ENCODE measurements around the gene RAB28. TPM values are rescaled to one million over a fixed set of nuclear protein-coding genes. Genes with fewer than 3 reads are reported as not detected.
"Not testable (repeated sequence)": the region's sequence is repeated elsewhere in the genome, so short reads cannot be mapped to it uniquely, and the experiment has no call there.

Gene RAB28
- polyA plus RNA-seq, 2 donors = 5.8 to 7.2 TPM

DNA sequence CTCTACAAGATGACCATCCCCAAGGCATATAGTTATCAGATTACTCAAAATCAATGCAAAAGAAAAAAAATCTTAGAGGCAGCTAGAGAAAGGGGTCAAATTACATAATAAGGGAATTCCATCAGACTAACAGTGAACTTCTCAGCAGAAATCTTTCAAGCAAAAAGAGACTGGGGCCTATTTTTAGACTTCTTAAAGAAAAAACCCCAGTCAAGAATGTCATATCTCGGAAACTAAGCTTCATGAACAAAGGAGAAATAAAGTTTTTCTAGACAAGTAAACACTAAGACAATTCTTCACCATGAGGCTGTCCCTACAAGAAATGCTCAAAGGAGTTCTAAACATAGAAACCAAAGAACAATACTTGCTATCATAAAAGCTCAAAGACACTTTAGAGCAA, 51.7 kb downstream of the RAB28 start:
- WGBS, 2 donors = 78 to 85% methylated on average over 1 of the region's 1 CpG

DNA sequence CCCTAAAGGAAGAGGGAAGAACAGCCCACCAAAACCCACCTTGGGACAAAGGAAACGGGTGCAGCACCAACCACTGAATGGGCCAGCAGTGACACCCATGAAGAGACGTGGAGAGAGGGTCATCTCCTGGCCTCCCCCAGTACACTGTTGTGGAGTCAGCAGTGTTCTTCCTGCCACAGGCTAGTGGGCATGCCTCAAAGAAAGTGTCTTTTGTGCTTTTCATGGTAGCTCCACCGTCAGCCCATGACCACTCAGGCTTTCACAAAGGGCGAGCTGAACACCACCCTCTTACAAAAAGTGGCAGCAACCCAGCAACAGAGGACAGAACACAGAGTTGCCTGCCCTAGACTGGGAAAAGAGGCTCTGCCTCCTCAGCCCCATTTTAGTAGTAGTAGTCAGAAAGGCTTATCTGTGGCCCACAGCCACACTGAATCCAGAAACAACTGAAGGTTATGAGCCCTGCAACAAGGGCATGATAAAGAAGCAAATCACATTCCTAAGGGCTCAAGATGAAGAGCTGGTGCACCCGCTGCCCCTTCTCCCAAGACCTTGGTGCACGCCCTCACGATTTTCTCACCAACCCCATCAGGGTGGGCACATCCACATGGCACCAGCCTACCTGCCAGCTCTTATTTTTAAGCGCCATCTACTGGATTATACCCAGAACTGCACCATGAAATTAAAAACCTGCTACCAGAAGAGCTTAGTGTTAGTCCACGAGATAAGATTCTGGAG, 53.1 kb downstream of the RAB28 start:
- Histone ChIP-seq H3K4me1 (ENCODE audit: control insufficient read depth in 2 of 2, insufficient read depth in 2 of 2, low read length in 1 of 2) (peaks cover 0 to 3% of the 10 kb centered on the region in 2 donors), H3K27me3 (ENCODE audit: control insufficient read depth in 1 of 2, insufficient read depth in 2 of 2, low read length in 2 of 2) (no peaks in the 10 kb centered on the region), H3K4me3 (ENCODE audit: low read depth in 1 of 2, low read length in 2 of 2) (no peak overlapping the region), H3K9me3 (ENCODE audit: control insufficient read depth in 2 of 2, insufficient read depth in 1 of 2, low read depth in 1 of 2, low read length in 1 of 2) (no peaks in the 10 kb centered on the region), H3K27ac (ENCODE audit: low read depth in 2 of 2, low read length in 1 of 2) (no peak overlapping the region), H3K36me3 (ENCODE audit: control insufficient read depth in 2 of 2, insufficient read depth in 2 of 2, low read length in 1 of 2) (no peaks in the 10 kb centered on the region)
- WGBS, 2 donors = 88 to 89% methylated on average over 9 of the region's 9 CpGs

More for the DNA sequence above, 51.7 kb downstream of the RAB28 start:
- Histone ChIP-seq H3K36me3 (ENCODE audit: control insufficient read depth in 2 of 2, insufficient read depth in 2 of 2, low read length in 1 of 2) (no peaks in the 10 kb centered on the region), H3K9me3 (ENCODE audit: control insufficient read depth in 2 of 2, insufficient read depth in 1 of 2, low read depth in 1 of 2, low read length in 1 of 2) (no peaks in the 10 kb centered on the region), H3K4me3 (ENCODE audit: low read depth in 1 of 2, low read length in 2 of 2) (no peak overlapping the region), H3K4me1 (ENCODE audit: control insufficient read depth in 2 of 2, insufficient read depth in 2 of 2, low read length in 1 of 2) (peaks cover 0 to 3% of the 10 kb centered on the region in 2 donors), H3K27me3 (ENCODE audit: control insufficient read depth in 1 of 2, insufficient read depth in 2 of 2, low read length in 2 of 2) (no peaks in the 10 kb centered on the region), H3K27ac (ENCODE audit: low read depth in 2 of 2, low read length in 1 of 2) (no peak overlapping the region)

DNA sequence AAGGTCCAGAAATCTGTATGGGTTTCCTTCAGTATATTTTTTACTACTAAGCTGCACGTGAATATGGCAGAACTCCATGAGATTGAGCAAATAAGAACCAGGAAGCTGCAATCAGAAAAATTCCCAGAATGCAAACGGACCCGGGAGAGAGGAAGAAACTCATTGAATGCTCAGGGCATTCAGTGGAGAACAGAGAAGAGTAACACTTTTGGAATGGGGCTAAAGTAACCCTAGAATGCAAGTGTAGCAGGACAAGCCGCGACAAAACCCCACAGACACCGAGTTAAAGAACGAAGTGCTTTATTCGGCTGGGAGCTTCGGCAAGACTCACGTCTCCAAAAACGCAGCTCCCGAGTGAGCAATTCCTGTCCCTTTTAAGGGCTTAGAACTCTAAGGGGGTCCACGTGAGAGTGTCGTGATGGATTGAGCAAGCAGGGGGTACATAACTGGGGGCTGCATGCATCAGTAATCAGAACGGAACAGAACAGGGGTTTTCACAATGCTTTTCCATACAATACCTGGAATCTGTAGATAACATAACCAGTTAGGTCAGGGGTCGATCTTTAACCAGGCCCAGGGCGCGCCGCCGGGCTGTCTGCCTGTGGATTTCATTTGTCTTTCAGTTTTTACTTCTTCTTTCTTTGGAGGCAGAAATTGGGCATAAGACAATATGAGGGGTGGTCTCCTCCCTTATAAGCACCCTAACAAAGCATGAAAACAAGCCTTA, 56.4 kb downstream of the RAB28 start:
- Histone ChIP-seq H3K9me3 (ENCODE audit: control insufficient read depth in 2 of 2, insufficient read depth in 1 of 2, low read depth in 1 of 2, low read length in 1 of 2) (no peaks in the 10 kb centered on the region), H3K4me3 (ENCODE audit: low read depth in 1 of 2, low read length in 2 of 2) (peak overlapping the region in 1 of 2 donors; percentile 28)
- 70 to 72% methylated on average over 20 of the region's 20 CpGs for WGBS, 2 donors

DNA sequence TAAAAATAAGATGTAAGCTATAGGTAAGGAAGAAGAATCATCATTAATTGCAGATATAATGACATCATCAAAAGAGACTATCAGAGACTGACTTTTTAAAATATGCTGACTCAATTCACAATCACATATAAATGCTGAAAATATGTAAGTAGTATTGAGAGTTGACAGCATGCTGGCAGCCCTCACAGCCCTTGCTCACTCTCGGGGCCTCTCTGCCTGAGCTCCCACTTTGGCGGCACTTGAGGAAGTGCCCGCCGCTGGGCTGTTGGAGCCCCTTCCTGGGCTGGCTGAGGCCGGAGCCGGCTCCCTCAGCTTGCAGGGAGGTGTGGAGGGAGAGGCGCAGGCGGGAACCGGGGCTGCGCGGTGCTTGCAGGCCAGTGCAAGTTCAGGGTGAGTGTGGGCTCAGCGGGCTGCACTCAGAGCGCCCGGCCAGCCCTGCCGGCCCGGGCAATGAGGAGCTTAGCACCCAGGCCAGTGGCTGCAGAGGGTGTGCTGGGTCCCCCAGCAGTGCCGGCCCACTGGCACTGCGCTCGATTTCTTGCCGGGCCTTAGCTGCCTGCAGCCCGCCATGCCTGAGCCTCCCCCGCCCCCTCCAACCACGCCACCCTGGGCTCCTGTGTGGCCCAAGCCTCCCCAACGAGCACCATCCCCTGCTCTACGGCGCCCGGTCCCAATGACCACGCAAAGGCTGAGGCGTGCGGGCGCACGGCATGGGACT, 68.9 kb downstream of the RAB28 start:
- peaks cover 0 to 3% of the 10 kb centered on the region in 2 donors for H3K36me3 ChIP-seq (ENCODE audit: control insufficient read depth in 2 of 2, insufficient read depth in 2 of 2, low read length in 1 of 2)
- 90 to 93% methylated on average over 28 to 32 of the region's 32 CpGs for WGBS, 2 donors

More for the DNA sequence above, 56.4 kb downstream of the RAB28 start:
- no peaks in the 10 kb centered on the region for H3K36me3 ChIP-seq (ENCODE audit: control insufficient read depth in 2 of 2, insufficient read depth in 2 of 2, low read length in 1 of 2)
- peaks cover 0 to 3% of the 10 kb centered on the region in 2 donors for H3K4me1 ChIP-seq (ENCODE audit: control insufficient read depth in 2 of 2, insufficient read depth in 2 of 2, low read length in 1 of 2)
- no peak overlapping the region for H3K27ac ChIP-seq (ENCODE audit: low read depth in 2 of 2, low read length in 1 of 2)
- H3K27me3 ChIP-seq (ENCODE audit: control insufficient read depth in 1 of 2, insufficient read depth in 2 of 2, low read length in 2 of 2) = no peaks in the 10 kb centered on the region

DNA sequence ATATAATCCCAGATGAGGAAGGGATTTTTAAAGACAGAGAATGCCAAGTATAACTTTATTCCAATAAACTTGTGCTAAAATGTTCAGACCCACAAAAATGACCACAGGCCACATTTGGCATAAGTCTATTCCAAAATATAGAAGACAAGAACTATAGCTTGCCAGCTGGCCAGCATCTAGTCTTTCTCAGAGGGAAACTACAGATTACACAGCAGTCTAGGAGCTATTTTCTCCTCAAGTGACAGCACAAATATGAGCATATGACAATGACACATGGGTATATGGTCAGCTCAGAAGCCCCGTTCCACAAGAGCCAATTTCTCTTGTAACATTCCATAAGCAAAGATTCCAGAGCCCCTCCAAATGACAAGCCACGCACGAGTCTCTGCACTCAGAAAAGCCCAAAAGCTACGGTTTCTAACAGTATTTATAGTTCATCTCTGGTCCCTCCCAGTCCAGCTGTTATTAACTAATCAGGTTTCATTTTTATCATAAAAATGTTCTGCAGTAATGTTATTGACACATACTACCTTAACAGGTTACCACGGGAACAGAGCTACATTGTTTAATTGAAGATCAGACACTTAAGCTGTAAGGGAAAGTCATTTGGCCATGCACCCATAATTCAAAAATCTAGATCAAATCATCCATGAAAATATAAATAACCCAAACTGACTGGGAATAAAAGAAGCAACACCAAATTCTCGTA, 70.3 kb downstream of the RAB28 start:
- WGBS, 2 donors = 55 to 59% methylated on average over 6 of the region's 6 CpGs
- no peak overlapping the region for H3K27ac ChIP-seq (ENCODE audit: low read depth in 2 of 2, low read length in 1 of 2)

More for the DNA sequence above, 68.9 kb downstream of the RAB28 start:
- H3K9me3 ChIP-seq (ENCODE audit: control insufficient read depth in 2 of 2, insufficient read depth in 1 of 2, low read depth in 1 of 2, low read length in 1 of 2) = no peaks in the 10 kb centered on the region
- no peaks in the 10 kb centered on the region for H3K4me1 ChIP-seq (ENCODE audit: control insufficient read depth in 2 of 2, insufficient read depth in 2 of 2, low read length in 1 of 2)
- H3K27ac ChIP-seq (ENCODE audit: low read depth in 2 of 2, low read length in 1 of 2) = no peak overlapping the region
- H3K27me3 ChIP-seq (ENCODE audit: control insufficient read depth in 1 of 2, insufficient read depth in 2 of 2, low read length in 2 of 2) = no peaks in the 10 kb centered on the region
- H3K4me3 ChIP-seq (ENCODE audit: low read depth in 1 of 2, low read length in 2 of 2) = no peak overlapping the region

DNA sequence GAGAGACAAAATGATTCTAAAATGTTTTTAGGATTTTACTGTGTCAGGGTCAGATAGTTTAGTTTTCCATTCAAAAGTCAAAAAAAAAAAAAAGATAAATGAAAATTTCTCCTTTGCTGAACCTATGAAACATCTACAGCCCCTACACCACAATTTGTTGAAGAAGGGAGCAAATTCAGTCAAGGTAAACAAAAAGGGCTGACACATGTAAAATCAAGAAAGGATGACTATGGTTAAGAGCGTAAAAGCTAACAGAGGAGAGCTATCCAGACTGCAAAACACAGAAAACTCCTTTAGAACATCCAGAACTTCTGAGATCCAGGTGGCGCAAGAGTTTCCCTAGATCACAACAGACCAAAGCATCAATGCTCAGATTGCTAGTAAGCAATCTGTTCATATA, 72.2 kb downstream of the RAB28 start:
- Histone ChIP-seq H3K9me3 (ENCODE audit: control insufficient read depth in 2 of 2, insufficient read depth in 1 of 2, low read depth in 1 of 2, low read length in 1 of 2) (no peaks in the 10 kb centered on the region), H3K36me3 (ENCODE audit: control insufficient read depth in 2 of 2, insufficient read depth in 2 of 2, low read length in 1 of 2) (peaks cover 0 to 3% of the 10 kb centered on the region in 2 donors), H3K4me1 (ENCODE audit: control insufficient read depth in 2 of 2, insufficient read depth in 2 of 2, low read length in 1 of 2) (no peaks in the 10 kb centered on the region), H3K27me3 (ENCODE audit: control insufficient read depth in 1 of 2, insufficient read depth in 2 of 2, low read length in 2 of 2) (no peaks in the 10 kb centered on the region), H3K4me3 (ENCODE audit: low read depth in 1 of 2, low read length in 2 of 2) (no peak overlapping the region), H3K27ac (ENCODE audit: low read depth in 2 of 2, low read length in 1 of 2) (no peak overlapping the region)
- 49% methylated on average over 2 of the region's 2 CpGs for WGBS, 2 donors

More for the DNA sequence above, 70.3 kb downstream of the RAB28 start:
- Histone ChIP-seq H3K27me3 (ENCODE audit: control insufficient read depth in 1 of 2, insufficient read depth in 2 of 2, low read length in 2 of 2) (no peaks in the 10 kb centered on the region), H3K4me3 (ENCODE audit: low read depth in 1 of 2, low read length in 2 of 2) (no peak overlapping the region), H3K36me3 (ENCODE audit: control insufficient read depth in 2 of 2, insufficient read depth in 2 of 2, low read length in 1 of 2) (peaks cover 0 to 3% of the 10 kb centered on the region in 2 donors), H3K9me3 (ENCODE audit: control insufficient read depth in 2 of 2, insufficient read depth in 1 of 2, low read depth in 1 of 2, low read length in 1 of 2) (no peaks in the 10 kb centered on the region), H3K4me1 (ENCODE audit: control insufficient read depth in 2 of 2, insufficient read depth in 2 of 2, low read length in 1 of 2) (no peaks in the 10 kb centered on the region)

DNA sequence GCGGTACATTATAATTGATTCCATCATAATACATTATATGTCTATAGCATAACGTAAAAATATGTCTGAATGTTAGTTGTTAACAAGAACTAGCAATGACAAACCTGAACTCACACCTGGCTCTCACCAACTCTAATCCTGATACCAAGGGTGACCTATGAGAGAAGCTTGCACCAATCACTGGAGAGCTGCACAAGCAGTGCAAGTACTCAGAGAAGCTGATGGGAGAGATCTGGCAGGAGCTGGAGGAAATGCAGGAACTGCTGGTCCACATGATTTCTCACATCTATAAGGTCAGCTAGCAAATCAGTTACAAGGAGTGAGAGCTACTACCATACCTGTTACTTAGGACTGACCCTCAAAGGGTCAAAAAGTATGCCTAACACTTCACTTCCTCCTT, 74.8 kb downstream of the RAB28 start:
- Histone ChIP-seq H3K36me3 (ENCODE audit: control insufficient read depth in 2 of 2, insufficient read depth in 2 of 2, low read length in 1 of 2) (no peaks in the 10 kb centered on the region), H3K9me3 (ENCODE audit: control insufficient read depth in 2 of 2, insufficient read depth in 1 of 2, low read depth in 1 of 2, low read length in 1 of 2) (no peaks in the 10 kb centered on the region), H3K27ac (ENCODE audit: low read depth in 2 of 2, low read length in 1 of 2) (no peak overlapping the region), H3K4me1 (ENCODE audit: control insufficient read depth in 2 of 2, insufficient read depth in 2 of 2, low read length in 1 of 2) (no peaks in the 10 kb centered on the region), H3K27me3 (ENCODE audit: control insufficient read depth in 1 of 2, insufficient read depth in 2 of 2, low read length in 2 of 2) (no peaks in the 10 kb centered on the region), H3K4me3 (ENCODE audit: low read depth in 1 of 2, low read length in 2 of 2) (no peak overlapping the region)
- 99 to 100% methylated on average over 2 of the region's 2 CpGs for WGBS, 2 donors

DNA sequence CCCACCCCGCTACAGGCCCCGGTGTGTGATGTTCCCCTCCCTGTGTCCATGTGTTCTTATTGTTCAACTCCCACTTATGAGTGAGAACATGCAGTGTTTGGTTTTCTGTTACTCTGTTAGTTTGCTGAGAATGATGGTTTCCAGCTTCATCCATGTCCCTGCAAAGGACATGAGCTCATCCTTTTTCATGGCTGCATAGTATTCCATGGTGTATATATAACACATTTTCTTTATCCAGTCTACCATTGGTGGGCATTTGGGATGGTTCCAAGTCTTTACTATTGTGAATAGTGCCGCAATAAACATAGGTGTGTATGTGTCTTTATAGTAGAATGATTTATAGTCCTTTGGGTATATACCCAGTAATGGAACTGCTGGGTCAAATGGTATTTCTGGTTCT, 78.0 kb downstream of the RAB28 start:
- H3K4me1 ChIP-seq (ENCODE audit: control insufficient read depth in 2 of 2, insufficient read depth in 2 of 2, low read length in 1 of 2); H3K27ac ChIP-seq (ENCODE audit: low read depth in 2 of 2, low read length in 1 of 2); H3K4me3 ChIP-seq (ENCODE audit: low read depth in 1 of 2, low read length in 2 of 2); H3K9me3 ChIP-seq (ENCODE audit: control insufficient read depth in 2 of 2, insufficient read depth in 1 of 2, low read depth in 1 of 2, low read length in 1 of 2); H3K36me3 ChIP-seq (ENCODE audit: control insufficient read depth in 2 of 2, insufficient read depth in 2 of 2, low read length in 1 of 2); H3K27me3 ChIP-seq (ENCODE audit: control insufficient read depth in 1 of 2, insufficient read depth in 2 of 2, low read length in 2 of 2): not testable (repeated sequence)
- WGBS, 2 donors = 97 to 98% methylated on average over 3 of the region's 3 CpGs

DNA sequence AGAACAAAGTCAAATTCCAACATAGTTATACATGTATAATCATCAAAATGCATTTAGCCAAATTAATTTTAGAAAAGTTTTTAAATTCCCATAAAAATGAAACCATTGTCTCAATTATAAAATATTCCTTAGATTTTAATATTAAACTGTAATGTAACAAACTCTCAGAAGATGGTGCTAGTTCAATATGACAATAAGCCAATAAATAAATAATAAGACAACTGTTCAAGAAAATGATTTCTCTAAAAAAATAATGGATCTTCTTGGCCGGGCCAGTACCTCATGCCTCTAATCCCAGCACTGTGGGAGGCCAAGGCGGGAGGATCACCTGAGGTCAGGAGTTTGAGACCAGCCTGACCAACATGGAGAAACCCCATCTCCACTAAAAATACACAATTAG, 80.3 kb downstream of the RAB28 start:
- Histone ChIP-seq H3K4me1 (ENCODE audit: control insufficient read depth in 2 of 2, insufficient read depth in 2 of 2, low read length in 1 of 2) (no peaks in the 10 kb centered on the region), H3K36me3 (ENCODE audit: control insufficient read depth in 2 of 2, insufficient read depth in 2 of 2, low read length in 1 of 2) (no peaks in the 10 kb centered on the region), H3K27ac (ENCODE audit: low read depth in 2 of 2, low read length in 1 of 2) (no peak overlapping the region), H3K9me3 (ENCODE audit: control insufficient read depth in 2 of 2, insufficient read depth in 1 of 2, low read depth in 1 of 2, low read length in 1 of 2) (no peaks in the 10 kb centered on the region), H3K27me3 (ENCODE audit: control insufficient read depth in 1 of 2, insufficient read depth in 2 of 2, low read length in 2 of 2) (no peaks in the 10 kb centered on the region), H3K4me3 (ENCODE audit: low read depth in 1 of 2, low read length in 2 of 2) (no peak overlapping the region)
- WGBS, 2 donors = 86 to 96% methylated on average over 2 of the region's 2 CpGs

Data from esophagus (tissue), 2 donors.